GM04503 (cell line): Measurements from ENCODE around the gene SAP25.
A peak's percentile ranks its signal among the peaks of the same experiment; 100 is the strongest.
"Not testable (repeated sequence)": the region's sequence is repeated elsewhere in the genome, so short reads cannot be mapped to it uniquely, and the experiment has no call there.

Experiments
- DNase-seq: peaks from one replicate; pipeline ENCODE4 v3.0.0-alpha.2; 2012; ENCODE audit warnings: low read depth

SAP25 gene

GRCh38 chr7:100561491-100562194 lies 12.1 kb downstream of the SAP25 start:
- DNase-seq = no peak

- DNase-seq = no peak
Observed at GRCh38 chr7:100559127-100559526, 14.6 kb downstream of the SAP25 start.

- DNase-seq = peak; percentile 62
Observed at GRCh38 chr7:100556541-100556940, 17.2 kb downstream of the SAP25 start.

DNA sequence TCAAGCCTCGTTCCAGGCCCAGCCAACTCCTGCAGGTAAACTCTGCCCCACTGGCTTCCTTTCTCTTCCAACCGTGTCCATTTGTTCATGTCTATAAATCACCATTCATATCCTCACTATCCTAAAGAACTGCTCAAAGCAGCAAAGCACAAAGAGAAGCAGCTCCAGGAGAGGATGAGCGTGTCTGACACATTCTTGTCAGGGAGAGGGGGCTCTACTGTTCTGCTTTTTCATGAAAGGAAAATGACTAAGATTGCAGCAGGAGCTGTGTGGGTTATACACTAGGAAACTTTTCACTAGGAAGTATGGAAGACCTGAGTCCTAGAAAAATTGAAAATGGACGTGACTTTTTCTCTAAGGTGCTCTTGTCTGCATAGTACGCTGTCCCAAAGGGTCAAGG lies 18.0 kb downstream of the SAP25 start:
- no peak for DNase-seq

DNA sequence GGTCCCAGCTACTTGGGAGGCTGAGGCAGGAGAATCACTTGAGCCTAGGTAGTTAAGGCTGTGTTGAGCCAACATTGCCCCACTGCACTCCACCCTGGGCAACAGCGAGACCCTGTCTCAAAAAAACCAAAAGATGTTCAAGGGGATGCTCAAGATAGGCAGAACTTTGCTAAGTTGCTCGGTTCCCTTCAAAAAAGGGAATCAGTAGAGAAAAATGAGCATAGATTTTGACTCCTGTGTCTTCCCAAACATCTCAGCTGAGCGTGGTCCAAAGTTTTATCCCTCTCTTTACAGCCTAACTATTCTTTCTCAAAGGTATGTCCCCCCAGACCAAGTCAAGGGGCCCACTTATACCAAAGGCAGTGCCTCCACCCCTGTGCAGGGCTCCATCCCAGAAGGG lies 20.7 kb downstream of the SAP25 start:
- no peak for DNase-seq

- no peak for DNase-seq
Observed at GRCh38 chr7:100552532-100552931, 21.2 kb downstream of the SAP25 start.

GRCh38 chr7:100548446-100548845 lies 25.3 kb downstream of the SAP25 start:
- DNase-seq = not testable (repeated sequence)

DNA sequence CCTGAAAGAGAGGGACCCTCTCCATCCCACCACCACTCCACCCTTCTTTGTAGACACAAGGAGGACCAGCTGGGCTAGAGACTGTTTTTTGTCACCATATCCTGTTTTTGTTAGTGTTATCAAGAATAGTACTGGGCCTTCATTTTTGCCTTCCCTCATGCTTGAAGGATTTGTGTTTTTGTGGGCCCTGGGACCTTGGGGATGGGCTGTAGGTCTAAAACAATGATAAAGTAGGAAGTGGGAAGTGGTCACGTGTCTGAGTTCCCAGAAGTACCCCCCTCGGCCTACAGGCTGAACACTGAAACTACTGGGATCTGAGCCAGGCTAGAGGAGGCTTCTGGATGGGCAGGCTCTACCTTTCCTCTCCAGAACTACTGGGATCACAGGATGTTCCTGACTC lies 25.8 kb downstream of the SAP25 start:
- no peak for DNase-seq

- DNase-seq = no peak
Observed at GRCh38 chr7:100546926-100547800, 26.5 kb downstream of the SAP25 start.

- DNase-seq = no peak
Observed at GRCh38 chr7:100546129-100546925, 27.4 kb downstream of the SAP25 start.

GRCh38 chr7:100545360-100546128 lies 28.2 kb downstream of the SAP25 start:
- peak; percentile 39 for DNase-seq

GRCh38 chr7:100544967-100545359 lies 28.7 kb downstream of the SAP25 start:
- DNase-seq = no peak

DNA sequence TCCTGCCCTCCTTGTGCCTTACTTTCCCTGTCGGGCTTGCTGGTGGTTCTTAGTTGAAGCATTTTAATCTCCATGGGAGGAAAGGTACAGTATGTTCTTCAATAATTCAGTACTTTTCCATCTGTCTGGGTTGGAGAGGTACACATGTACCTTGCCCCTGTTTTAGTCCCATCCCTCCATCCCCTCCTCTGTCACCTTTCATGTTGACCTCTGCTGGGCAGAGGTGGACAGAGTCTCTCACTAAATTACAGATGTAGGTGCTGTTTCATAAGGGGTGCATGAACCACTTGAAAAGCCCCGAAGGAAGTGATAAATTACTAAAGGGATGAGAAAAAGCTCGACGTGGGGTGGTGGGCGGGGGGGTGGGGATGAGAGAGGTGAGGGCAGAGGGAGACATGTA lies 29.3 kb downstream of the SAP25 start:
- DNase-seq = no peak

DNA sequence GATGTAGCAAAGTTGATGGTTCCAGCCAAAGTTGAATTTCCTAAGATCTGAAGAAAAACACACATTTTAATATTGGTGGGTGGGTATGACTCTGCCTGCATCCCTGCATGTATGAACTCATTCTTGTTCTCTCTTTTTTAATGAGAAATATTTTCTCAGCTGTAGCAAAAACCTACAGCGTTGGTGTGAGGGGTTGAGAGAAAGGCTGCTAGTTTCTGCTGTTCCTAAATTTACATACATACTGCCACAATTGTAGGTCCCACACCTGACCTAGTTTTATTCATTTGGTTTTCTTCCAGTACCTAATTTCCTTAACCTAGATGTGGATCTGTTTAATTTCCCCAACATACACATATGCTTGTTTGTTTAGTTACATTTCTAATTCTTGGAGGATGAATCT lies 30.1 kb downstream of the SAP25 start:
- DNase-seq = no peak

DNA sequence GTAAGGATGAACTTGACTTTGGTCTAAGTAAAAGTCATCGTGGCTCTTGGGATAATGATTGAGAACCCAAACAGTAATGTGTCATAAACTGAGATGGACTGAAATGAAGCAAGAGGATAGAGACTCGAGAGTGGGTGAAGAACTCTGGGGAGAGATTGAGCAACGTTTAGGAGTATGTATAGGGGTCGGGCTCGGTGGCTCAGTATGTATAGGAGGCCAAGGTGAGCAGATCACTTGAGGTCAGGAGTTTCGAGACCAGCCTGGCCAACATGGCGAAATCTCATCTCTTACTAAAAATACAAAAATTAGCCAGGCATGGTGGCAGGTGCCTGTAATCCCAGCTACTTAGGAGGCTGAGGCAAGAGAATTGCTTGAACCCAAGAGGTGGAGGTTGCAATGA lies 32.4 kb downstream of the SAP25 start:
- DNase-seq = not testable (repeated sequence)

DNA sequence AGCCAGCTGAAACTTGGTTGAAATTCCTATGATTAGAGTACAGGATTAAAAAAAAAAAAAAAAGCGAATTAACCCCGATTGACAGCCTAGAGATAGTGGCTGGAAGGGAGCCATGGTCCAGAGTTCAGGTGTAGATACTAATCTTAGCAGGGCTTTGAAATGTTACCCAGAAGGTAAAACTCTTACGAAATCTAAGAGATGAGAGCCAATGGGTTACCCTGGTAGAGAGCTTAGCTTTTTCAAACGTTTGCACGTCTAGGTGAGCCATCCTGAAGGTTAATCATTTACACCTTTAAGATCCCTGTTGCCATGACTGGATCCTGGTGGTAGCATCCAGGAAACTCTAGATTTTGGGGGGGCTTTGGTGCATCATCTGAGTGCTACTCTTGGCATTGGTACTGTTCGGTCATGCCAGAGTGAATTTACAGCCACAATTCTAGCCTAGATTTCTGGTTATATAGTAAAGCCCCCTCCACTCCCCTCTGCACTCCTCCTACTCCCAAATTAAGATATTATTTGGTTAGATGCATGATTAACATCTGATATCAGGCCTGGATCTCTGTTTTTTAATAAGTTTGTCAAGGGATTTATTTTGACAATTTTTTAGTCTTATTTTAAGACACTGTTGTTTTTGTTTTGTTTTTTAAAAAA lies 33.5 kb downstream of the SAP25 start:
- no peak for DNase-seq

DNA sequence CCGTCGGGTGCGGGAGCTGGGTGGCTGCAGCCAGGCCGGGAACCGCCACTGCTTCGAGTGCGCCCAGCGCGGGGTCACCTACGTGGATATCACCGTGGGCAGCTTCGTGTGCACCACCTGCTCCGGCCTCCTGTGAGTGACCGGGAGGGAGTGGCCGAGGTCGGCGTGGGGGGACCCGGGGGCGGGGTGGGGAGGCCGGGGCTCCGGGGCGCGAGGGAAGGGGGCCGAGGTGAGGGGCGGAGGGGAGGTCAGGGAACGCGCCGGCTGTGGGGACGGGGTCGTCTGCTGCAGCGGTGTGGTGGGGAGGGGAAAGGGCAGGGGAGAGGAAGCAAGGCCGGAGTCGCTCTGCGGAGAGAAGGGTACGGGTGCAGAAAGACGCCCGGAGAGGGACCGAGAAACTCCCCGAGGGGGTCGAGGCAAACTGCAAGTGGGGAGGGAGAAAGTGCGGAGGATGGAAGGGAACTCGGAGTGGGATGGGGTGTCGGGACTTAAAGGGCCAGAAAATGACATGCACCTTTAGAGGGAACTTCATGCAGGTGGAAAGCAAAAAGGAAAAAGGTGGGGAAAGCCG lies 34.2 kb downstream of the SAP25 start:
- no peak for DNase-seq

- peak; percentile 96 for DNase-seq
Observed at GRCh38 chr7:100538654-100539435, 34.9 kb downstream of the SAP25 start, which contains the start of gene AGFG2. AGFG2 (plus strand) TSS chr7:100539203; CDS start chr7:100539347, 144 bp downstream.

- no peak for DNase-seq
Observed at GRCh38 chr7:100538348-100538653, 35.4 kb downstream of the SAP25 start.

DNA sequence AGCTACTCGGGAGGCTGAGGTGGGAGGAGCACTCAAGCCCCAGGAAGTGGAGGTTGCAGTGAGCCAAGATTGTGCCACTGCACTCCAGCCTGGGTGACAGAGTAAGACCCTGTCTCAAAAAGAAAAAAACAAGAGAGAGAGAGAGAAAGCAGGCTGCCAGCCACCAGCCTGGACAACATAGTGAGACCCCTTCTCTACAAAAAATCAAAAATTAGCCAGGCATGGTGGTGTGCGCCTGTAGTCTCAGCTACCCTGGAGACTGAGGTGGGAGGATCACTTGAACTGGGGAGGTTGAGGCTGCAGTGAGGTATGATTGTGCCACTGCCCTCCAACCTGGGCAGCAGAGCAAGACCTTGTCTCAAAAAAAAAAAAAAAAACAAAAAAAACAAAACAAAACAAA lies 37.0 kb downstream of the SAP25 start:
- DNase-seq = not testable (repeated sequence)
